H1 (cell line): Measurements from ENCODE around the gene SPINT2. TPM values are rescaled to one million over a fixed set of nuclear protein-coding genes. Genes with fewer than 3 reads are reported as not detected.

Experiments used
- CTCF ChIA-PET: fragments of 300-600 bp; sonication (Branson Sonifier 250); formaldehyde crosslinking; loops from one replicate; lab custom pipeline; 2021; ENCODE audit not compliant: partially characterized antibody; lab: Charles Lee
- POLR2A ChIA-PET: fragments of 300-600 bp; sonication (Branson Sonifier 250); formaldehyde crosslinking; loops from one replicate; lab custom pipeline; 2021; ENCODE audit warnings: inconsistent platforms; ENCODE audit not compliant: partially characterized antibody; lab: Charles Lee
- DNase-seq, 2 experiments: peaks; one replicate each; pipeline versions ENCODE4 v3.0.0 to v3.0.0-alpha.2; 2010 to 2022; ENCODE audit warnings: low spot score in 2 of 2, low read depth in 1 of 2, mixed read lengths in 1 of 2
- FAIRE-seq: peaks from 2 replicates; lab custom pipeline; 2011; peaks lifted over from hg19 to GRCh38; lab: Jason Lieb, UNC
- H2AFZ ChIP-seq: 2 replicates; pipeline ENCODE4 v1.8.1; 2012; ENCODE audit warnings: low read length, inconsistent platforms
- H2AK5ac ChIP-seq: 2 replicates; pipeline ENCODE4 v1.6.1; 2013; ENCODE audit warnings: low read depth, low read length
- H2BK120ac ChIP-seq: replicated peaks from 2 replicates; pipeline ENCODE3; 2013; ENCODE audit warnings: low read depth, low read length, inconsistent platforms
- H2BK12ac ChIP-seq: 2 replicates; pipeline ENCODE4 v1.6.1; 2013; ENCODE audit warnings: low read depth, low read length
- H2BK15ac ChIP-seq: 2 replicates; pipeline ENCODE4 v1.6.1; 2013; ENCODE audit warnings: low read length
- H2BK20ac ChIP-seq: 2 replicates; pipeline ENCODE4 v1.6.1; 2013; ENCODE audit warnings: low read length
- H2BK5ac ChIP-seq: 2 replicates; pipeline ENCODE4 v1.6.1; 2013; ENCODE audit warnings: low read depth, low read length
- H3K14ac ChIP-seq: 2 replicates; pipeline ENCODE4 v1.6.1; 2013; ENCODE audit warnings: inconsistent platforms; ENCODE audit not compliant: insufficient read length
- H3K18ac ChIP-seq: 2 replicates; pipeline ENCODE4 v1.6.1; 2013; ENCODE audit warnings: low read length; ENCODE audit errors: extremely low read depth
- H3K23ac ChIP-seq: 2 replicates; pipeline ENCODE4 v1.6.1; 2013; ENCODE audit warnings: inconsistent platforms; ENCODE audit not compliant: insufficient read length
- H3K23me2 ChIP-seq: 2 replicates; pipeline ENCODE4 v1.6.1; 2013; ENCODE audit warnings: low read depth, low read length
- H3K27ac ChIP-seq: 2 replicates; pipeline ENCODE4 v1.6.1; 2011; ENCODE audit warnings: low read depth, low read length, inconsistent platforms
- H3K27me3 ChIP-seq, 4 experiments: replicated peaks in 1 of 4; 1 replicate in 1 of 4; 2 replicates in 3 of 4; pipeline versions ENCODE4 v1.6.1 to v1.8.1; 2011 to 2013; ENCODE audit warnings: low read length in 3 of 4, mild to moderate bottlenecking in 3 of 4, inconsistent platforms in 2 of 4, mixed read lengths in 2 of 4, moderate library complexity in 1 of 4; ENCODE audit not compliant: control insufficient read depth in 3 of 4, insufficient read depth in 3 of 4; ENCODE audit errors: extremely low read depth in 1 of 4
- H3K36me3 ChIP-seq, 4 experiments: 2 replicates each; pipeline versions ENCODE4 v1.6.1 to v1.8.1; 2011 to 2013; ENCODE audit warnings: mild to moderate bottlenecking in 4 of 4, low read length in 3 of 4, moderate library complexity in 2 of 4, control low read depth in 1 of 4, inconsistent platforms in 1 of 4; ENCODE audit not compliant: insufficient read depth in 4 of 4, control insufficient read depth in 2 of 4
- H3K4ac ChIP-seq: replicated peaks from 2 replicates; pipeline ENCODE3; 2013; ENCODE audit warnings: low read length, low read depth, mixed read lengths, inconsistent platforms; ENCODE audit not compliant: insufficient read length
- H3K4me1 ChIP-seq, 4 experiments: replicated peaks in 1 of 4; 1 replicate in 1 of 4; 2 replicates in 3 of 4; pipeline versions ENCODE4 v1.6.1 to v1.8.1; 2011 to 2013; ENCODE audit warnings: low read length in 3 of 4, inconsistent platforms in 2 of 4, mixed read lengths in 1 of 4; ENCODE audit not compliant: insufficient read depth in 4 of 4, control insufficient read depth in 3 of 4
- H3K4me2 ChIP-seq, 2 experiments: 2 replicates each; pipeline versions ENCODE4 v1.6.1 to v1.8.1; 2011 to 2013; ENCODE audit warnings: low read depth in 2 of 2, low read length in 2 of 2, control low read depth in 1 of 2, inconsistent platforms in 1 of 2, mild to moderate bottlenecking in 1 of 2; ENCODE audit not compliant: insufficient read depth in 1 of 2
- H3K4me3 ChIP-seq, 4 experiments: fragments of 200-600, 300-600 bp in 1 of 4; sonication (generic), shearing (Covaris generic), sonication (Bioruptor Twin) in 1 of 4; 2 replicates each; pipeline versions ENCODE4 v1.5.1 to v1.8.1; 2011 to 2016; ENCODE audit warnings: low read length in 4 of 4, low read depth in 3 of 4, control low read depth in 2 of 4, inconsistent platforms in 2 of 4, mild to moderate bottlenecking in 2 of 4, mixed read lengths in 1 of 4, moderate library complexity in 1 of 4; ENCODE audit not compliant: insufficient read depth in 2 of 4; ENCODE audit errors: extremely low read depth in 1 of 4
- H3K56ac ChIP-seq: replicated peaks from 2 replicates; pipeline ENCODE3; 2013; ENCODE audit warnings: low read depth, mild to moderate bottlenecking, mixed read lengths, low read length, inconsistent platforms; ENCODE audit not compliant: insufficient read length
- H3K79me1 ChIP-seq: 2 replicates; pipeline ENCODE4 v1.6.1; 2013; ENCODE audit warnings: low read depth, low read length, control low read depth
- H3K79me2 ChIP-seq, 2 experiments: 2 replicates each; pipeline versions ENCODE4 v1.6.1 to v1.8.1; 2012 to 2013; ENCODE audit warnings: low read length in 2 of 2, mild to moderate bottlenecking in 2 of 2, inconsistent platforms in 1 of 2; ENCODE audit not compliant: insufficient read depth in 2 of 2, control insufficient read depth in 1 of 2
- H3K9ac ChIP-seq, 4 experiments: replicated peaks in 1 of 4; 1 replicate in 1 of 4; 2 replicates in 3 of 4; pipeline versions ENCODE4 v1.6.1 to v1.8.1; 2011 to 2013; ENCODE audit warnings: low read depth in 3 of 4, low read length in 3 of 4, control low read depth in 2 of 4, mild to moderate bottlenecking in 2 of 4, moderate library complexity in 2 of 4, inconsistent platforms in 1 of 4; ENCODE audit errors: extremely low read depth in 1 of 4
- H3K9me3 ChIP-seq, 2 experiments: 2 replicates each; pipeline versions ENCODE4 v1.6.1 to v1.8.1; 2012 to 2013; ENCODE audit warnings: mild to moderate bottlenecking in 2 of 2, moderate library complexity in 2 of 2, control low read depth in 1 of 2, inconsistent platforms in 1 of 2, low read depth in 1 of 2, low read length in 1 of 2, mixed read lengths in 1 of 2; ENCODE audit not compliant: insufficient read depth in 2 of 2
- H4K20me1 ChIP-seq, 2 experiments: replicated peaks in 1 of 2; 2 replicates each; pipeline versions ENCODE3 to v1.8.1; 2011 to 2013; ENCODE audit warnings: inconsistent platforms in 2 of 2, low read length in 2 of 2, mild to moderate bottlenecking in 1 of 2; ENCODE audit not compliant: insufficient read depth in 2 of 2, control insufficient read depth in 1 of 2
- H4K5ac ChIP-seq: 2 replicates; pipeline ENCODE4 v1.6.1; 2013; ENCODE audit warnings: low read length, low read depth, mixed read lengths, inconsistent platforms; ENCODE audit not compliant: insufficient read length
- H4K8ac ChIP-seq: 2 replicates; pipeline ENCODE4 v1.8.0; 2013; ENCODE audit warnings: mild to moderate bottlenecking, moderate library complexity, low read length, inconsistent platforms; ENCODE audit not compliant: insufficient read depth; ENCODE audit errors: extremely low read depth
- H4K91ac ChIP-seq: replicated peaks from 2 replicates; pipeline ENCODE3; 2013; ENCODE audit warnings: low read length, mixed read lengths, inconsistent platforms; ENCODE audit not compliant: insufficient read length
- E2F6 ChIP-seq: IDR thresholded peaks from 2 replicates; pipeline ENCODE4 v1.6.1; 2012; ENCODE audit warnings: inconsistent platforms
- KDM1A ChIP-seq: fragments of 200-600, 300-600 bp; sonication (generic); IDR thresholded peaks from 2 replicates; pipeline ENCODE4 v1.7.1; 2016; ENCODE audit warnings: mild to moderate bottlenecking, low read length, borderline replicate concordance
- WGBS, 2 experiments: shearing (Covaris generic) in 1 of 2; methylation state at CpG; one replicate each; pipeline versions ENCODE4 v1.1.6 to v1.1.7; 2013 to 2015; ENCODE audit warnings: low lambda C conversion rate in 2 of 2, mixed read lengths in 2 of 2, inconsistent platforms in 1 of 2, low coverage in 1 of 2, missing lambda C conversion rate in 1 of 2; ENCODE audit not compliant: insufficient replicate concordance in 2 of 2, insufficient coverage in 1 of 2, insufficient read length in 1 of 2; ENCODE audit errors: extremely low coverage in 1 of 2, missing lambda C conversion rate in 1 of 2; 5-methylcytosine and 5-hydroxymethylcytosine counted together
- polyA plus RNA-seq, 7 experiments: library from polyadenylated mRNA; depleted of rRNA in 3 of 7; stranded (reverse) in 5 of 7; unstranded in 2 of 7; fragments of >200 nt in 5 of 7; fragments of 200-250 nt in 2 of 7; gene quantifications; 1 replicate in 5 of 7; 2 replicates in 1 of 7; 4 replicates in 1 of 7; pipeline versions ENCODE4 v1.2.1 to v1.2.3, GENCODE V29; 2011 to 2013; ENCODE audit warnings: missing spikeins in 2 of 7, mixed read lengths in 2 of 7
- total RNA-seq: library from RNA; stranded (reverse); fragmentation: NEBNext Ultra II Directional; extraction: Animal tissue kit (Norgen Biotek cat#: 25700); gene quantifications from 2 replicates; pipeline ENCODE4 v1.2.1, GENCODE V29; 2021

Gene SPINT2
- total and polyA plus RNA-seq, 2 of the 8 experiments (the other 6 are each of a cell fraction or from before 2014, with no cell fraction given) = 294 to 296 TPM

DNA sequence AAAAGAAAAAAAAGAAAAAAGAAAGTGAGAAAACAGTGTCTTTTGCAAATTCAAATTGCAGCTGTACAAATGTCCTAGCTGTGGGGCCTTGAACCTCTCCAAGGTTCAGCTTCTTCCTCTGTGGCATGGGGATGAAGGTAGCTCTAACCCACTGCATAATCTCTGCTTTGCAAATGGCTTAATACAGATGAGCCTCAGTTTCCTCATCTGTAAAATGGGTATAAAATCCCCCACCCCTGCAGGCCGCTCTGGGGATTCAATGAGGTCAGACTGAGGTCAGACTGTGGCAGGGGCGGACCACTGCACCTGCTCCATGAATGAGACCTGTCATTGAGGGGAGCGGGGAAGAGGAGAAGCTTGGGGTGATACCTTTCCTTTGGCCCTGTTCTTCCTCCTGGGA, 46.2 kb upstream of the SPINT2 start:
- no peak overlapping the region for H2AK5ac ChIP-seq
- H3K79me1 ChIP-seq = peaks cover 4% of the 10 kb centered on the region
- no peak overlapping the region for H3K18ac ChIP-seq
- CTCF ChIA-PET = interaction anchor here (4.0 kb wide), 1 partner anchor 75 kb away, joined by 18 read pairs; no protein-coding TSS in a partner anchor
- no peak overlapping the region for H2BK120ac ChIP-seq
- no peak overlapping the region for H4K8ac ChIP-seq
- H3K36me3 ChIP-seq = no peaks in the 10 kb centered on the region; a peak in 3 of 8 replicates
- no peak overlapping the region for H4K91ac ChIP-seq
- TF ChIP-seq E2F6 = no peak
- TF ChIP-seq KDM1A = peak; percentile 91
- no peak overlapping the region for H3K27ac ChIP-seq
- no peak overlapping the region for H4K5ac ChIP-seq
- H2BK20ac ChIP-seq = no peak overlapping the region
- DNase-seq (no peak), FAIRE-seq (no peak)
- H2BK15ac ChIP-seq = no peak overlapping the region
- H3K4ac ChIP-seq = no peak overlapping the region
- POLR2A ChIA-PET = interaction anchor here (0.6 to 1.8 kb wide), 5 partner anchors 9 to 46 kb away, joined by 3 to 7 read pairs (median 3); partner anchors contain the start of gene SPINT2
- 94% methylated on average over 3 of the region's 3 CpGs; no CpG with 5 or more reads in 1 of the 2 experiments for WGBS, 2 experiments
- no peak overlapping the region for H2BK12ac ChIP-seq
- H3K23me2 ChIP-seq = peaks cover 4% of the 10 kb centered on the region
- no peak overlapping the region for H3K9ac ChIP-seq
- H3K27me3 ChIP-seq = no peaks in the 10 kb centered on the region
- peaks cover 0 to 4% of the 10 kb centered on the region in 2 experiments; a peak in 2 of 4 replicates for H3K79me2 ChIP-seq
- H3K56ac ChIP-seq = no peak overlapping the region
- H4K20me1 ChIP-seq = peaks cover 0 to 4% of the 10 kb centered on the region in 2 experiments
- no peaks in the 10 kb centered on the region for H3K9me3 ChIP-seq
- H3K14ac ChIP-seq = no peak overlapping the region
- H2BK5ac ChIP-seq = no peak overlapping the region
- H3K4me1 ChIP-seq = peaks cover 0 to 5% (median 0%) of the 10 kb centered on the region in 4 experiments; a peak in 2 of 7 replicates
- no peak overlapping the region for H3K4me2 ChIP-seq
- H2AFZ ChIP-seq = no peak overlapping the region
- no peak overlapping the region for H3K4me3 ChIP-seq
- no peak overlapping the region for H3K23ac ChIP-seq
